Kidney epithelial cell (primary cell): ENCODE measurements around the gene THSD7A. TPM values are rescaled to one million over a fixed set of nuclear protein-coding genes. Genes with fewer than 3 reads are reported as not detected.

Experiments
- DNase-seq: peaks from one replicate; pipeline ENCODE4 v3.0.0-alpha.2; 2010; ENCODE audit warnings: low read depth
- H3K27me3 ChIP-seq: 2 replicates; pipeline ENCODE4 v1.6.0; 2011; ENCODE audit warnings: low read length; ENCODE audit not compliant: control insufficient read depth, insufficient read depth
- H3K36me3 ChIP-seq: 2 replicates; pipeline ENCODE4 v1.5.1; 2011; ENCODE audit warnings: low read length; ENCODE audit not compliant: control insufficient read depth, insufficient read depth
- H3K4me3 ChIP-seq: 2 replicates; pipeline ENCODE4 v1.5.1; 2011; ENCODE audit warnings: low read depth, mild to moderate bottlenecking, control low read depth, low read length
- CTCF ChIP-seq: IDR thresholded peaks from 2 replicates; pipeline ENCODE4 v1.5.1; 2011; ENCODE audit warnings: mild to moderate bottlenecking, moderate library complexity, low read length, control low read depth, inconsistent platforms; ENCODE audit not compliant: insufficient read depth, poor library complexity, severe bottlenecking
- total RNA-seq: library from RNA; depleted of rRNA; stranded (reverse); fragments of >200 nt; gene quantifications from 2 replicates; pipeline ENCODE4 v1.2.3, GENCODE V29; 2015

THSD7A gene
- total RNA-seq, 1 donor from 2014 or later = 27.3 TPM

GRCh38 chr7:11415101-11415500, 416.9 kb downstream of the THSD7A start:
- Histone ChIP-seq H3K4me3 (no peak overlapping the region), H3K27me3 (no peaks in the 10 kb centered on the region), H3K36me3 (no peaks in the 10 kb centered on the region)
- TF ChIP-seq CTCF = no peak
- no peak for DNase-seq

GRCh38 chr7:11413901-11414300, 418.1 kb downstream of the THSD7A start:
- Histone ChIP-seq H3K4me3 (no peak overlapping the region), H3K36me3 (no peaks in the 10 kb centered on the region), H3K27me3 (no peaks in the 10 kb centered on the region)
- no peak for TF ChIP-seq CTCF
- no peak for DNase-seq

GRCh38 chr7:11412036-11412435, 420.0 kb downstream of the THSD7A start:
- Histone ChIP-seq H3K4me3 (no peak overlapping the region), H3K27me3 (no peaks in the 10 kb centered on the region), H3K36me3 (no peaks in the 10 kb centered on the region)
- DNase-seq = no peak
- no peak for TF ChIP-seq CTCF

GRCh38 chr7:11410656-11411644, 421.0 kb downstream of the THSD7A start:
- H3K27me3 ChIP-seq = no peaks in the 10 kb centered on the region
- no peaks in the 10 kb centered on the region for H3K36me3 ChIP-seq
- TF ChIP-seq CTCF = no peak
- H3K4me3 ChIP-seq = no peak overlapping the region
- no peak for DNase-seq

GRCh38 chr7:11404355-11404754, 427.6 kb downstream of the THSD7A start:
- Histone ChIP-seq H3K4me3 (no peak overlapping the region), H3K27me3 (no peaks in the 10 kb centered on the region), H3K36me3 (no peaks in the 10 kb centered on the region)
- TF ChIP-seq CTCF = no peak
- no peak for DNase-seq
